ENCODE results near the gene PREX1.

PREX1 gene

GRCh38 chr20:48728042-48728825 lies 99.6 kb downstream of the PREX1 start:
- no peak for TF ChIP-seq POLR2A (IDR thresholded peaks at IDR 0.05; ENCODE audit: low read length)
- TF ChIP-seq GATA1 (IDR thresholded peaks at IDR 0.05; ENCODE audit: low read depth, low read length): no peak
- no peak for DNase-seq

- TF ChIP-seq POLR2A (IDR thresholded peaks at IDR 0.05; ENCODE audit: low read length) (no peak), GATA1 (IDR thresholded peaks at IDR 0.05; ENCODE audit: low read depth, low read length) (no peak)
- DNase-seq: no peak
These were observed 100.6 kb downstream of the PREX1 start for GRCh38 chr20:48727226-48727625.

DNA sequence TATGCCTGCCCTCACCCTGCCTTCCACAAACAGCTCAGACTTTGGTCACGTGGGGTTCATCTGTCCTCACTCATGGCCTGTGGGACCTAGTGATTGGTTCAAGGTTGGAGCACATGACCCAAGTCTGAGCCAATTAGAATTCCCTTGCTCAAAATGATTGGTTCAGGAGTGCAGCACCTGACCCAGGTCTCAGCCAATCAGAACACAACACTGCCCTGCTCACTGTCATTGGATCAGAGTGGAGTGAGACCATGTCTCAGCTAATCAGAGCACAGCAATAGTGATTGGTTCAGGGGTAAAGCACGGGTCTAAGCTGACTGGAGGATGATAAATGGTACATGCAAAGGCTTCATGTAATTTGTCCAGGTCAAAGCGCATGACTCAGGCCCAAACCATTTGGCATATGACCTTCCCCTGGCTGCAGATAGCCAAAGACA lies 102.2 kb downstream of the PREX1 start:
- peak; percentile 35 to 61 for DNase-seq
- TF ChIP-seq POLR2A (IDR thresholded peaks at IDR 0.05; ENCODE audit: low read length) (no peak), GATA1 (IDR thresholded peaks at IDR 0.05; ENCODE audit: low read depth, low read length) (no peak)

DNA sequence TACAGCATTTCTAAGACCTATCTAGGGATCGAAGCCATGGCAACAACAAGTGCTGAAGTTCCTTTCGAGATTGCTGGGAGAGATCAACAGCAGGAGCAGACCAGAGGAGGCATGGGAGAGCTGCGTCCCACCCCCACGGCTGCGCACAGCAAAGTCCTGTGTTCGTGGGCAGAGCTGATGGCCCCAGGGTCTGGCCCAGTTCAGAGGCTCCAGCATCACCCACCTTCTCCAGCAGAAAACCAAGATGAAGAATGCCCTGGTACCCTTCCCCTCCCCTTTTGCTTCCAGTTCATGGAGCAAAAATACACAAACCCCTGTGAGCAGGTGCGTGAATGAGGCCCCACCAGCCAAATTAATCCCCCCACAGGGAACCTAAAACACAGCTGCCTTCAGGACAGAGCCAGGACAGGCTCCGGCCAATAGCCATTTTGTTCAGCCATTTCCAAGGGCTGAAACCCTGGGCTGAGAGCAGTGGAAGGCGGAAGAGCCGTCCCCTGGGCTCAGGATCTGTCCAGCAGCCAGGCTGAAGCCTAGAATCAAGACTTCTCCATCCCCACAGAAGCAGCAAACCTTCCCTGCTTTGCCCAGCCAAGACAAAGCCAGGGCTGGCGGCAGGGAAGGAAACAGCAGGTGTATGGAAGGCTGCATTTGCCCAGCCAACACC lies 102.8 kb downstream of the PREX1 start:
- DNase-seq: no peak
- TF ChIP-seq POLR2A (IDR thresholded peaks at IDR 0.05; ENCODE audit: low read length) (no peak), GATA1 (IDR thresholded peaks at IDR 0.05; ENCODE audit: low read depth, low read length) (no peak)

DNA sequence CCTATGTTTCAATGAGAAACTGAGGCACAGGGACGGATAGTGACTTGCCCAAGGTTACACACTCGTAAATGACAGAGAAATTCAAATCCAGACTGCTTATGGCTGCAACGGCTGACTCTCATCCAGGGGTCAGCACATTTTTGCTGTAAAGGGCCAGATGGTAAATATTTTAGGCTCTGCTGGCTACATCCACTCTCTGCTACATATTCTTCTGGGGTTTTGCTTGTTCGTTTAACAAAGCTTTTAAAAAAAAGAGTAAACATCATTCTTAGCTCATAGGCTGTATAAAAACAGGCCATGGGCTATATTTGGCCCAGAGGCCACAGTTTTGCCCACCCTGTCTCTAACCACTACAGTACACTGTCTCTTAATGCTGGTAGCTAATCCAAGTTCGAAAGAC lies 103.4 kb downstream of the PREX1 start:
- no peak for TF ChIP-seq GATA1 (IDR thresholded peaks at IDR 0.05; ENCODE audit: low read depth, low read length)

DNA sequence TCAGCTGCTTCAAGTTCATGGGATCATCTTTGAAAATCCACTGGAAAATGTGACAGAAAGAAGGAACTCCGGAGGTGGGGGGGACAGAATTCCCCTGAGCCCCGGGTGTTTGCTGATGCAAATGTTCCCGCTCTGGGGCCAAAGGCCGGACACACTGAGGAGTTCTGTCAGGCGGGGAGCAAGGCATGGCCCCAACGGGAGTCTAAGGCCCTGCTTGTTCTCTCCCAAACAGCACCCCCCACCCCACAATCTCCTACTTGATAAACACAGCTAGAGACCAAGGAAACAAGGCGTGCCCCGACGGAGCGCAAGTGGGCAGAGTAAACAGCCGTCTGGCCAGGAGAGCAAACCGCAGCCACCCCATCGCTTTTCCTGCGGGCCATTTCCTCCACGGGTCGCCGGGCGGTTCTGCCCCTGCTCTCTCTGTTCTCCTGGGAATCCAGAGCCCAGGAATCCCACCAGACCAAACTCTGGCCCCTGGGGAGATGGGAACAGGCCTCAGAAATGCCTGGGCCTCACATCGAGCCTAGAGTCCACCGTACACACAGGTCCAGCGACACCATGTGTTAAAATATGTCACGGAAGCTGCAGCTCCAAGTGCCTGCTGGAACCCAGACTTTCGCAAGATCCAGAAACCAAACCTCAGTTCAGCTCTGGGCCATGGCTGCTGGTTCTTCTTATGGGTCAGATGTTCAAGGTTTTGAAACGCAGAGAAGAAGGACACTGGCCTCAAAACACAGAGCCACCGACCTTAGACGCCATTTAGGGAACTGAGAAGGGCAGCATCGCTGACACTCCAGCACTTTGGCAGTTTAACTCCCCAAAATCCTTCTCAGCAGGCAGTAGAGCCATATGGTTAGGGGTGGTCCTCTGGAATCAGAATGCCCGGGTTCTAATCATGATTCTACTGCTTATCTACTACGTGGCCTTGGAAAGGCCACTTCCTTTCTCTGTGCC lies 104.2 kb downstream of the PREX1 start:
- DNase-seq: peak; percentile 56 to 64
- no peak for TF ChIP-seq POLR2A (IDR thresholded peaks at IDR 0.05; ENCODE audit: low read length)
- TF ChIP-seq GATA1 (IDR thresholded peaks at IDR 0.05; ENCODE audit: low read depth, low read length): no peak

More for the DNA sequence above, 103.4 kb downstream of the PREX1 start:
- no peak for DNase-seq

- peak; percentile 39 to 42 for DNase-seq
- TF ChIP-seq GATA1 (IDR thresholded peaks at IDR 0.05; ENCODE audit: low read depth, low read length) (no peak), POLR2A (IDR thresholded peaks at IDR 0.05; ENCODE audit: low read length) (no peak)
These were observed 105.0 kb downstream of the PREX1 start for GRCh38 chr20:48722737-48723191.

GRCh38 chr20:48722002-48722731 lies 105.6 kb downstream of the PREX1 start:
- DNase-seq: peak in 1 of 2 experiments; percentile 42
- TF ChIP-seq GATA1 (IDR thresholded peaks at IDR 0.05; ENCODE audit: low read depth, low read length): no peak

DNA sequence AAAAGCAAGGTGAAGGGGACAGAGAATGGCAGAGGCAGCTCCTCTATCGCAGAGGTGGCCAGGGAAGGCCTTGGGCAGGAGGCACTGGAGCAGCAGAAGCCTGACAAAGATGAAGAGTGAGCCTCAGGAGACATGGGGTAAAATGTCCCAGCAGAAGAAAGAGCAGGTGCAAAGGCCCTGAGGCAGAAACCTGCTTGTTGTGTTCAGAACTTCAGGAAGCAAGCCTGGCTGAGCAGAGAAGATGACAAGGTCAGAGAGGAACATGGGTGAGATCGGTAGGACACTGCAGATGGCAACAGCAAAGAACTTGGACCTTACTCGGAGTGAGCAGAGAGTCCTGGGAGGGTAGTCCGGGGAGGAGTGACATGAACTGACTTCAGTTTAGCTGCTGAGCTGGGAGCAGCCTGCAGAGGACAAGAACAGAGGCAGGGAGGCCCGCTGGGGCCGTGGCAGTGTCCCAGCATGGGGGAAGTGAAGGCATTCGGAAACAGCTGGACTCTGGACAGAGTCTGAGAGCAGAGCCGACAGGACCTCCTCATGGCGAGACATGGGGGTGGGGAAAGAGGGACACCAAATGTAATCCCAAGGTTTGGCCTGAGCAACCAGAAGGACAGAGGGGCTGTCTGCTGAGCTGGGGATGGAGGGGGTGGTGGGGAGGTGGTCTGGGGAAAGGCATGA lies 106.3 kb downstream of the PREX1 start:
- no peak for TF ChIP-seq GATA1 (IDR thresholded peaks at IDR 0.05; ENCODE audit: low read depth, low read length)
- no peak for TF ChIP-seq POLR2A (IDR thresholded peaks at IDR 0.05; ENCODE audit: low read length)
- no peak for DNase-seq

DNA sequence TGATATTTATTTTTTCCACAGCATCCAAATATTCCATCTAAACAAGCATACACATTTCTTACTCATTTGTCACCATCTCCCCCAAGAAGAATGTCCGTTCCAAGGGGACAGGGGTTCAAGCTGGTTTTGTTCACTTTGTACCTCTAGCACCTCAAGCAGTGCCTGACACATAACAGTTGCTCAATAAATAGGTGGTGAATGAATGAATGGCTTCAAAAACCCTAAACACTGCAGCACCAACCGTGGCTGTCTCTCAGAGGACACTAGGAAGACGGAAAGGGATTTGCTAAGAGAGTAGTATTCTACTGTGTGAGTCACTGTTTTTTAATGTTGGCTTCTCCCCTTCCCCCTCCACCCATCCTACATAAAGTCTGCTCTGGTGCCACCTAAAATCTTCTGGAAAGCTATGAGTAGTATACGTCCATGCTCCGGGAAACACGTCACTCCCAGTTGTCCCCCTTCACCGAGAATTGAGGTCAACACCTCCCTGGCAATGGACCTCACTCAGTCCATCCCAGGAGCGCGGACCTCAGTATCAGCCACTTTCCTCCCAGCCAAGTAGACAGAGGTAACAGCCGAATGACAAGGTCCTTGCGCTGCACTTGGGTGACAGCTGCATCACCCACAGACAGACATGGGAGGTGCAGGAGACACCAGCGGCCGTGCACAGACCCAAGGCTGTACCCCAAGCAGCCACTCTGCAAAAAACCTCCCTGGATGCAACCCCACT lies 107.4 kb downstream of the PREX1 start:
- no peak for DNase-seq
- no peak for TF ChIP-seq GATA1 (IDR thresholded peaks at IDR 0.05; ENCODE audit: low read depth, low read length)
- TF ChIP-seq POLR2A (IDR thresholded peaks at IDR 0.05; ENCODE audit: low read length): no peak

- DNase-seq: no peak
- TF ChIP-seq POLR2A (IDR thresholded peaks at IDR 0.05; ENCODE audit: low read length) (no peak), GATA1 (IDR thresholded peaks at IDR 0.05; ENCODE audit: low read depth, low read length) (no peak)
These were observed 108.1 kb downstream of the PREX1 start for GRCh38 chr20:48719598-48720255.

All from erythroblast (primary cell).